GM18507 (cell line): Measurements from ENCODE around the gene SFXN5.

Experiments
- DNase-seq: peaks from one replicate; pipeline ENCODE4 v3.0.0; 2011; ENCODE audit warnings: low read depth; ENCODE audit not compliant: insufficient read length; ENCODE audit errors: extremely low spot score
- FAIRE-seq: peaks from 2 replicates; lab custom pipeline; 2011; peaks lifted over from hg19 to GRCh38; lab: Jason Lieb, UNC

SFXN5 gene

GRCh38 chr2:72952110-72952823 lies 119.2 kb downstream of the SFXN5 start:
- no peak for DNase-seq

GRCh38 chr2:72951303-72952095 lies 120.0 kb downstream of the SFXN5 start:
- no peak for FAIRE-seq

More at GRCh38 chr2:72952110-72952823, 119.2 kb downstream of the SFXN5 start:
- no peak for FAIRE-seq

GRCh38 chr2:72950558-72951255 lies 120.8 kb downstream of the SFXN5 start:
- DNase-seq (no peak), FAIRE-seq (no peak)

More at GRCh38 chr2:72951303-72952095, 120.0 kb downstream of the SFXN5 start:
- DNase-seq, result no peak

- DNase-seq (no peak), FAIRE-seq (no peak)
These were observed 121.9 kb downstream of the SFXN5 start for GRCh38 chr2:72949642-72950041.

GRCh38 chr2:72949045-72949444 lies 122.5 kb downstream of the SFXN5 start:
- DNase-seq (no peak), FAIRE-seq (no peak)

- no peak for DNase-seq
- no peak for FAIRE-seq
These were observed 123.3 kb downstream of the SFXN5 start for GRCh38 chr2:72947952-72948830.

GRCh38 chr2:72946466-72946865 lies 125.0 kb downstream of the SFXN5 start:
- no peak for DNase-seq
- no peak for FAIRE-seq

- FAIRE-seq, result no peak
- DNase-seq, result no peak
These were observed 126.0 kb downstream of the SFXN5 start for GRCh38 chr2:72945450-72946019.

- DNase-seq, result no peak
- FAIRE-seq, result no peak
These were observed 126.6 kb downstream of the SFXN5 start for GRCh38 chr2:72944804-72945449.

- FAIRE-seq (no peak), DNase-seq (no peak)
These were observed 127.7 kb downstream of the SFXN5 start for GRCh38 chr2:72943540-72944395.

GRCh38 chr2:72942881-72943418 lies 128.6 kb downstream of the SFXN5 start:
- FAIRE-seq (no peak), DNase-seq (no peak)

GRCh38 chr2:72942293-72942692 lies 129.2 kb downstream of the SFXN5 start:
- no peak for FAIRE-seq
- no peak for DNase-seq

- DNase-seq, result no peak
- no peak for FAIRE-seq
These were observed 130.7 kb downstream of the SFXN5 start for GRCh38 chr2:72940786-72941185.

- no peak for FAIRE-seq
- DNase-seq, result no peak
These were observed 131.2 kb downstream of the SFXN5 start for GRCh38 chr2:72940361-72940760.

- DNase-seq, result no peak
- no peak for FAIRE-seq
These were observed 133.1 kb downstream of the SFXN5 start for GRCh38 chr2:72938455-72938854.

- DNase-seq (no peak), FAIRE-seq (no peak)
These were observed 134.2 kb downstream of the SFXN5 start for GRCh38 chr2:72937356-72937669.

- FAIRE-seq, result no peak
- no peak for DNase-seq
These were observed 134.7 kb downstream of the SFXN5 start for GRCh38 chr2:72936660-72937355.
